Airway epithelial cell (primary cell): ENCODE measurements around the gene ESD. TPM values are rescaled to one million over a fixed set of nuclear protein-coding genes. Genes with fewer than 3 reads are reported as not detected.

ENCODE experiments used
- total RNA-seq: library from RNA; depleted of rRNA; stranded (reverse); fragments of >200 nt; gene quantifications from 2 replicates; pipeline ENCODE4 v1.2.3, GENCODE V29; 2015

ESD gene, protein sequence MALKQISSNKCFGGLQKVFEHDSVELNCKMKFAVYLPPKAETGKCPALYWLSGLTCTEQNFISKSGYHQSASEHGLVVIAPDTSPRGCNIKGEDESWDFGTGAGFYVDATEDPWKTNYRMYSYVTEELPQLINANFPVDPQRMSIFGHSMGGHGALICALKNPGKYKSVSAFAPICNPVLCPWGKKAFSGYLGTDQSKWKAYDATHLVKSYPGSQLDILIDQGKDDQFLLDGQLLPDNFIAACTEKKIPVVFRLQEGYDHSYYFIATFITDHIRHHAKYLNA
- total RNA-seq = 135 and 157 TPM in 2 replicates

DNA sequence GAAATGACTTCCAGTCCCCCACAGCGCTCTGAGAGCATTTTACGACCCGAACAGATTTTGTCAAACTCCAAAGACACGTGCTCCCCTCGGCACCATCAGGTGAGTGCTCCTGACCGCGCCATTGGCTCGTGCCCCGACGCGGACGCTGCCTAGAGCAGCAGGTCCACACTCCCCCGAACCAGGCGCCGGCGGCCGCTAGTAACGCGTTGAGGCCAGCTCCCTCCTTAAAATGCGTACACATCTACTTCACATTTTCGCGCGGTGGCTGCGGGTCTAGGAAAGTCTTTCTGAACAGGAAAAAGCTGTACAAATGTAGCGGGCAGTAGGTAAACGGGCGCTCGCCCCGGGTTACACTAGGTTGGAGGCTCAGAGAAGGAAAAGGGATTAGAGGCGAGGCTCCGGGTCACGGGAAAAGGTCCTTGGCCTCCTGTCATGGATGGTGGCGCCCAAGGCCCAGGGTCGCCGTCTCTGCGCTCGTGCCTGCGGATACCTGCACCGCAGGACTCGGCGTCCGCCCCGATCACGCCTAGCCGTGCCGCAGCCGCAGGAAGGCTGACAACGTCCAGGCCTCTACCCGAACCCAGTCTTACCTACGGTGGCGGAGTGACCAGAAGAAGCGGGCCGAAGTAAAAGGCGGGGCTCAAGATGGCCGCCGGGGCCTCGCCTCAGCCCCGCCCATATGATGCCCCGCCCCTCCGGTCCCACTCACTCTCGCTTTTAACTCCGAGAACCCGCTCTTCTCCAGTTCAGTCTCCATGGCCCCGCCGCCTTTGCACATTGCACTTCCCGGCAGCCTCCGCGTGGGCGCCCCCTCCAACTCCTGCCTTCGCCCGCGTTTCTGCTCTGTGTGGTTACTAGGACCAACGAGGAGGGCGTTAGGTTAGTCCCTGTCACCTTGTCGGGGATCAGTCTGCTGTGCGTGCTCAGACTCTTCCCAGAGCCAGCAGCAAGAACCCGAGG lies at the start of gene ESD:
TSS of gene ESD (minus strand) at position 647 of the 960 bp plus-strand sequence. CDS start 5,748 bp downstream, outside the sequence.

Other genes starting within 250 kb of the ESD start
- gene LRCH1, start 244.0 kb downstream of the ESD start, total RNA-seq = 7.0 and 7.3 TPM in 2 replicates
- gene HTR2A, start 99.9 kb upstream of the ESD start, total RNA-seq = not detected in 2 replicates